Gastrocnemius medialis (tissue), 4 donors: Measurements from ENCODE around the gene WDR86. TPM values are rescaled to one million over a fixed set of nuclear protein-coding genes. Genes with fewer than 3 reads are reported as not detected.

ENCODE experiments used
- ATAC-seq, 2 donors: fragments of 150-250 bp; one replicate each; pipeline ENCODE4 v1.9.1; 2016
- DNase-seq, 2 donors: peaks; one replicate each; pipeline ENCODE4 v3.0.0-alpha.2; 2019
- H3K27ac ChIP-seq, 4 donors: fragments of 200-600 bp; sonication (generic); 1 replicate in 1 of 4; 2 replicates in 3 of 4; pipeline ENCODE4 v1.5.1; 2016 to 2018; ENCODE audit warnings: mild to moderate bottlenecking in 2 of 4, moderate library complexity in 1 of 4
- H3K27me3 ChIP-seq, 3 donors: fragments of 200-600 bp; sonication (generic) in 2 of 3; 1 replicate in 1 of 3; 2 replicates in 2 of 3; pipeline versions ENCODE4 v1.5.1 to v1.6.0; 2016 to 2019; ENCODE audit warnings: mild to moderate bottlenecking in 1 of 3, moderate library complexity in 1 of 3
- H3K36me3 ChIP-seq, 2 donors: fragments of 200-600 bp; sonication (generic) in 1 of 2; one replicate each; pipeline ENCODE4 v1.5.1; 2017 to 2018
- H3K4me1 ChIP-seq, 2 donors: fragments of 200-600 bp; sonication (generic) in 1 of 2; one replicate each; pipeline ENCODE4 v1.5.1; 2016 to 2017; ENCODE audit warnings: mild to moderate bottlenecking in 2 of 2
- H3K4me3 ChIP-seq, 4 donors: fragments of 200-600 bp; sonication (generic) in 3 of 4; 1 replicate in 1 of 4; 2 replicates in 3 of 4; pipeline ENCODE4 v1.5.1; 2016 to 2019; ENCODE audit warnings: mild to moderate bottlenecking in 2 of 4
- H3K9me3 ChIP-seq, 3 donors: fragments of 200-600 bp; sonication (generic) in 2 of 3; 1 replicate in 1 of 3; 2 replicates in 2 of 3; pipeline ENCODE4 v1.5.1; 2016 to 2019
- POLR2A ChIP-seq, 2 donors: fragments of 450-650 bp; IDR thresholded peaks; one replicate each; pipeline ENCODE4 v1.6.1; 2017; ENCODE audit warnings: antibody characterized with exemption in 2 of 2, mild to moderate bottlenecking in 2 of 2, moderate library complexity in 2 of 2
- in situ Hi-C, 4 donors: fragments of 200-750 bp; cut with MboI; loops; one replicate each; pipeline versions ENCODE4 v1.15.0 to v1.8.0; 2017; ENCODE audit warnings: low sequenced_read_pairs in 4 of 4
- intact Hi-C: fragments of 100-400 bp; cut with DNase I; formaldehyde crosslinking; loops from one replicate; pipeline ENCODE4 v1.15.1; 2023; ENCODE audit warnings: low total_unique reads
- total RNA-seq, 4 donors: library from RNA; depleted of rRNA; stranded (reverse); fragments of >200 nt; gene quantifications; one replicate each; pipeline versions ENCODE4 v1.1.0 to v1.2.3, GENCODE V29; 2016
- TF ChIP-seq, protein P1 (sequence below), 5 experiments: fragments of 450-650 bp in 3 of 5; fragments of 200-600 bp in 2 of 5; sonication (generic) in 2 of 5; IDR thresholded peaks in 4 of 5; conservative IDR thresholded peaks in 1 of 5; 1 replicate in 4 of 5; 2 replicates in 1 of 5; pipeline ENCODE4 v1.5.1; 2016 to 2019; ENCODE audit warnings: antibody characterized with exemption in 5 of 5, mild to moderate bottlenecking in 3 of 5, moderate library complexity in 3 of 5

Gene WDR86
- total RNA-seq, result under 1 TPM in 2 of 4 donors, not detected in 2; 0.13 to 0.31 TPM

DNA sequence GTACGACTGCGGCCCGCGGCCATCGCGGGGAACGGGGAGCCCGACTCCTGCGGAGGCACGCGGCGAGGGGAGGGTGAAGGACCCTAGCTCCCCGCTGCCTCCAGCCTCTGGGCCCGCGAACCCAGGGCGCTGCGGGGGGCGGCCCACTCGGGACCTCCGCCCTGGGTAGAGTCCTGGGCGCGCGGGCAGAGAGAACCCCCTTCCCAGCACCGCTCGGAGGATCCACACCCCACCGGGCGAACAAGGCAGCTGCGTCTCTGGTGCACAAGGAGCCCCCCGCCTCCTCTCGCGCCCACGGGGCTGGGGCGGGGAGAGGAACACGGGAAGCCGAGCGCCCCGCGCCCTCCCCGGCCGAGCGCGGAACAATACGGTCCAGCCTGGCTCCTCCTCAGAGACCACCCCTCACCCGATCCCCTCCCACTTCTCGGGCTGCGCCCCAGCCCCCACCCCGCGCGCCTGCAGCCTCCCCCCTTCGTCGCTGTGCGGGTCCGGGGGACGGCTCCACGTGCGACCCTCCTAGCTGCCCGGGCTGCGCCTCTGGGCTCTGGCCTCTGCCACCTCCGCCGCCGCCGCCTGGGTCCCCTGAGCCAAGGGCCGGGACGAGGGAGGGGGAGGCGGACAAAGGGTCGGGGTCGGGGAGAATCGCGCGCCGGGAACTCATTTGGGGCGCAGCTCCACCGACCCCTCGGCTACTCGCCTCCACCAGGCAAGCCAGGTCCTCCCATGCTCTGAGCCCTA, at the start of gene WDR86:
TSS of gene WDR86 (minus strand) at position 372 of the 738 bp plus-strand sequence. CDS start 449 bp downstream, outside the sequence.
- H3K27ac ChIP-seq, result no peak within 1 kb of the TSS
- H3K36me3 ChIP-seq, result no peaks in the 10 kb centered on the region
- H3K4me1 ChIP-seq, result peaks cover 4 to 9% of the 10 kb centered on the region in 2 donors
- DNase-seq (no peak), ATAC-seq (no peak)
- peaks cover 42 to 48% (median 42%) of the 10 kb centered on the region in 3 donors for H3K27me3 ChIP-seq
- H3K9me3 ChIP-seq, result no peaks in the 10 kb centered on the region
- H3K4me3 ChIP-seq, result peak within 1 kb of the TSS; percentile 45 to 51 (median 49)
- no peak for TF ChIP-seq POLR2A (IDR thresholded peaks at IDR 0.05)
- TF ChIP-seq, protein P1, sequence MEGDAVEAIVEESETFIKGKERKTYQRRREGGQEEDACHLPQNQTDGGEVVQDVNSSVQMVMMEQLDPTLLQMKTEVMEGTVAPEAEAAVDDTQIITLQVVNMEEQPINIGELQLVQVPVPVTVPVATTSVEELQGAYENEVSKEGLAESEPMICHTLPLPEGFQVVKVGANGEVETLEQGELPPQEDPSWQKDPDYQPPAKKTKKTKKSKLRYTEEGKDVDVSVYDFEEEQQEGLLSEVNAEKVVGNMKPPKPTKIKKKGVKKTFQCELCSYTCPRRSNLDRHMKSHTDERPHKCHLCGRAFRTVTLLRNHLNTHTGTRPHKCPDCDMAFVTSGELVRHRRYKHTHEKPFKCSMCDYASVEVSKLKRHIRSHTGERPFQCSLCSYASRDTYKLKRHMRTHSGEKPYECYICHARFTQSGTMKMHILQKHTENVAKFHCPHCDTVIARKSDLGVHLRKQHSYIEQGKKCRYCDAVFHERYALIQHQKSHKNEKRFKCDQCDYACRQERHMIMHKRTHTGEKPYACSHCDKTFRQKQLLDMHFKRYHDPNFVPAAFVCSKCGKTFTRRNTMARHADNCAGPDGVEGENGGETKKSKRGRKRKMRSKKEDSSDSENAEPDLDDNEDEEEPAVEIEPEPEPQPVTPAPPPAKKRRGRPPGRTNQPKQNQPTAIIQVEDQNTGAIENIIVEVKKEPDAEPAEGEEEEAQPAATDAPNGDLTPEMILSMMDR (IDR thresholded peaks at IDR 0.05 in 4 of 5, conservative IDR thresholded peaks at IDR 0.05 in 1 of 5), result no peak
- in situ Hi-C loops (no loop called here), intact Hi-C loops (no loop called here)

- no peak for ATAC-seq
- TF ChIP-seq POLR2A (IDR thresholded peaks at IDR 0.05), result no peak
- TF ChIP-seq, protein P1 (IDR thresholded peaks at IDR 0.05 in 4 of 5, conservative IDR thresholded peaks at IDR 0.05 in 1 of 5), result no peak
- peaks cover 23 to 32% of the 10 kb centered on the region in 2 donors for H3K4me1 ChIP-seq
- intact Hi-C loops, result loop anchor here (5.0 kb wide), 2 partner anchors 175 to 235 kb away; no protein-coding TSS in a partner anchor
- H3K27me3 ChIP-seq, result no peaks in the 10 kb centered on the region
- in situ Hi-C loops, result loop anchor here in 1 of 4 donors (25.0 kb wide), 1 partner anchor 280 kb away; no protein-coding TSS in a partner anchor
- H3K4me3 ChIP-seq, result no peak overlapping the region
- DNase-seq, result peak in 1 of 2 donors; percentile 4
- no peaks in the 10 kb centered on the region for H3K36me3 ChIP-seq
- H3K9me3 ChIP-seq, result no peaks in the 10 kb centered on the region
- no peak overlapping the region for H3K27ac ChIP-seq
Measured at GRCh38 chr7:151457534-151457933, 47.7 kb upstream of the WDR86 start.

DNA sequence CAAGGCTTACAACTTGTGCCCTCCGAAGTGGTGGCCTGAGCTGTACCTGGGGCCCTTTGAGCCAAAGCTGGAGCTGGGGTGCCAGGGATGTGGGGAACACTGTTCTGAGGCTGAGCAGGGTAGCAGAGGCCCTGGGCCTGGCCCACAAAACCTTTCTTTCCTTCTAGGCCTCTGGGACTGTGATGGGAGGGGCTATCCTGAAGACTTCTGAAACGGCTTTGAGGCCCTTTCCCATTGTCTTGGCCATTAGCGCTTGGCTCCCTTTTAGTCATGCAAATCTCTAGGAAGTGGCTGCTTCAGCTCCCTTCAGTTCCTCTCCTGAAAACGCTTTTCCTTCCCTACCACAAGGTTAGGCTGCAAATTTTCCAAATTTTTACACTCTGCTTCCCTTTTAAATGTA, 46.9 kb upstream of the WDR86 start:
- DNase-seq (no peak), ATAC-seq (no peak)
- in situ Hi-C loops, result loop anchor here in 1 of 4 donors (25.0 kb wide), 1 partner anchor 281 kb away; no protein-coding TSS in a partner anchor
- no peak for TF ChIP-seq POLR2A (IDR thresholded peaks at IDR 0.05)
- TF ChIP-seq, protein P1 (IDR thresholded peaks at IDR 0.05 in 4 of 5, conservative IDR thresholded peaks at IDR 0.05 in 1 of 5), result no peak
- Histone ChIP-seq H3K4me3 (no peak overlapping the region), H3K27ac (no peak overlapping the region), H3K27me3 (no peaks in the 10 kb centered on the region), H3K9me3 (no peaks in the 10 kb centered on the region), H3K4me1 (peaks cover 23 to 27% of the 10 kb centered on the region in 2 donors), H3K36me3 (no peaks in the 10 kb centered on the region)
- intact Hi-C loops, result loop anchor here (5.0 kb wide), 2 partner anchors 176 to 236 kb away; no protein-coding TSS in a partner anchor

GRCh38 chr7:151456276-151456675, 46.4 kb upstream of the WDR86 start:
- Histone ChIP-seq H3K4me1 (peaks cover 22% of the 10 kb centered on the region in 2 donors), H3K27me3 (no peaks in the 10 kb centered on the region), H3K9me3 (no peaks in the 10 kb centered on the region), H3K4me3 (no peak overlapping the region), H3K27ac (no peak overlapping the region), H3K36me3 (no peaks in the 10 kb centered on the region)
- ATAC-seq (no peak), DNase-seq (no peak)
- TF ChIP-seq, protein P1 (IDR thresholded peaks at IDR 0.05 in 4 of 5, conservative IDR thresholded peaks at IDR 0.05 in 1 of 5), result no peak
- no peak for TF ChIP-seq POLR2A (IDR thresholded peaks at IDR 0.05)
- in situ Hi-C loops, result loop anchor here in 1 of 4 donors (25.0 kb wide), 1 partner anchor 281 kb away; no protein-coding TSS in a partner anchor
- intact Hi-C loops, result loop anchor here (5.0 kb wide), 2 partner anchors 176 to 236 kb away; no protein-coding TSS in a partner anchor
